HCT116 (cell line): ENCODE results near the gene ZBTB20. TPM values are rescaled to one million over a fixed set of nuclear protein-coding genes. Genes with fewer than 3 reads are reported as not detected.

Experiments
- ATAC-seq: fragments of 200-7000 bp; cut with Tn5 transposase; 2 replicates; pipeline ENCODE4 v1.9.1; 2020; ENCODE audit warnings: mild to moderate bottlenecking, moderate library complexity
- BruUV-seq: library from RNA; stranded (reverse); fragments of 400-500 nt; replicated peaks from 2 replicates; lab custom pipeline; 2021; lab: Mats Ljungman, UMichigan
- CTCF ChIA-PET: fragments of 300-600 bp; sonication (Branson Sonifier 250); formaldehyde crosslinking; loops from one replicate; lab custom pipeline; 2021; ENCODE audit warnings: antibody characterized with exemption; lab: Charles Lee
- POLR2A ChIA-PET: fragments of 300-600, 350-600 bp; sonication (Branson Sonifier 250); formaldehyde crosslinking; loops from one replicate; lab custom pipeline; 2021; ENCODE audit warnings: antibody characterized with exemption; lab: Charles Lee
- RAD21 ChIA-PET, 2 experiments: fragments of 300-600 bp; sonication (Branson Sonifier 250); formaldehyde crosslinking; loops; one replicate each; lab custom pipeline; 2023; ENCODE audit warnings: low total read pairs in 2 of 2; ENCODE audit not compliant: uncharacterized antibody in 2 of 2, unreplicated experiment in 2 of 2, low non-redundant PET in 1 of 2; lab: Charles Lee
- DNase-seq: peaks from one replicate; pipeline ENCODE4 v3.0.0-alpha.2; 2010; ENCODE audit warnings: low read depth, low spot score
- H2AFZ ChIP-seq: fragments of 200-600 bp; shearing (Covaris generic), sonication (generic); 2 replicates; pipeline ENCODE4 v1.6.1; 2017; ENCODE audit warnings: low read depth, mixed run types, mixed read lengths, antibody characterized with exemption, low read length; ENCODE audit not compliant: poor library complexity, severe bottlenecking
- H3K27ac ChIP-seq: 2 replicates; pipeline ENCODE4 v1.5.1; 2012; ENCODE audit warnings: low read depth, low read length
- H3K27me3 ChIP-seq: fragments of 200-600 bp; sonication (generic); 2 replicates; pipeline ENCODE4 v1.6.1; 2016; ENCODE audit warnings: mixed run types, low read length, mixed read lengths; ENCODE audit not compliant: insufficient read depth
- H3K36me3 ChIP-seq, 2 experiments: fragments of 200-500 bp in 1 of 2; fragments of 200-600 bp in 1 of 2; sonication (Bioruptor generic) in 1 of 2; sonication (generic) in 1 of 2; 2 replicates each; pipeline versions ENCODE4 v1.5.1 to v1.6.1; 2014 to 2016; ENCODE audit warnings: low read length in 2 of 2, inconsistent platforms in 1 of 2, mixed read lengths in 1 of 2, mixed run types in 1 of 2; ENCODE audit not compliant: insufficient read depth in 2 of 2, control insufficient read depth in 1 of 2
- H3K4me1 ChIP-seq, 2 experiments: fragments of 200-600 bp in 1 of 2; sonication (generic) in 1 of 2; 2 replicates each; pipeline versions ENCODE4 v1.5.1 to v1.6.1; 2012 to 2017; ENCODE audit warnings: low read length in 2 of 2, inconsistent platforms in 1 of 2, mild to moderate bottlenecking in 1 of 2, mixed read lengths in 1 of 2, mixed run types in 1 of 2, moderate library complexity in 1 of 2; ENCODE audit not compliant: insufficient read depth in 2 of 2, control insufficient read depth in 1 of 2
- H3K4me2 ChIP-seq: fragments of 200-600 bp; sonication (generic); 2 replicates; pipeline ENCODE4 v1.6.1; 2017; ENCODE audit warnings: mixed run types, low read length, mixed read lengths
- H3K4me3 ChIP-seq, 2 experiments: fragments of 200-600 bp in 1 of 2; sonication (generic) in 1 of 2; replicated peaks in 1 of 2; 2 replicates each; pipeline ENCODE4 v1.5.1; 2011 to 2016; ENCODE audit warnings: low read length in 2 of 2, control low read depth in 1 of 2, low read depth in 1 of 2, mild to moderate bottlenecking in 1 of 2, mixed read lengths in 1 of 2, mixed run types in 1 of 2
- H3K79me2 ChIP-seq: fragments of 200-600 bp; sonication (generic); 2 replicates; pipeline ENCODE4 v1.6.1; 2017; ENCODE audit warnings: mild to moderate bottlenecking, mixed run types, low read length, moderate library complexity, mixed read lengths; ENCODE audit not compliant: insufficient read depth
- H3K9ac ChIP-seq: fragments of 200-600 bp; sonication (generic); 2 replicates; pipeline ENCODE4 v1.6.1; 2016; ENCODE audit warnings: low read length, mixed read lengths
- H3K9me2 ChIP-seq: fragments of 200-600 bp; sonication (generic), shearing (Covaris generic); 2 replicates; pipeline ENCODE4 v1.6.1; 2017; ENCODE audit warnings: mixed run types, mild to moderate bottlenecking, moderate library complexity; ENCODE audit not compliant: insufficient read depth
- H3K9me3 ChIP-seq, 2 experiments: fragments of 200-500 bp in 1 of 2; fragments of 200-600 bp in 1 of 2; sonication (Bioruptor generic) in 1 of 2; sonication (generic) in 1 of 2; 2 replicates each; pipeline ENCODE4 v1.6.1; 2014 to 2017; ENCODE audit warnings: low read length in 2 of 2, mixed read lengths in 2 of 2, inconsistent platforms in 1 of 2, low read depth in 1 of 2, mild to moderate bottlenecking in 1 of 2, mixed run types in 1 of 2, moderate library complexity in 1 of 2; ENCODE audit not compliant: control insufficient read depth in 1 of 2, insufficient read depth in 1 of 2
- H4K20me1 ChIP-seq: fragments of 200-600 bp; sonication (generic), shearing (Covaris generic); 2 replicates; pipeline ENCODE4 v1.6.1; 2017; ENCODE audit warnings: mixed run types, mild to moderate bottlenecking, moderate library complexity; ENCODE audit not compliant: insufficient read depth
- ATF3 ChIP-seq: IDR thresholded peaks from 2 replicates; pipeline ENCODE4 v1.6.1; 2012
- CBX3 ChIP-seq: IDR thresholded peaks from 2 replicates; pipeline ENCODE4 v1.6.1; 2012; ENCODE audit warnings: low read depth
- CEBPB ChIP-seq: IDR thresholded peaks from 2 replicates; pipeline ENCODE4 v1.6.1; 2012; ENCODE audit warnings: low read depth
- CTCF ChIP-seq, 3 experiments: fragments of 200-600 bp in 1 of 3; sonication (generic) in 1 of 3; IDR thresholded peaks in 2 of 3; conservative IDR thresholded peaks in 1 of 3; 2 replicates each; pipeline ENCODE4 v1.5.1; 2012 to 2017; ENCODE audit warnings: low read depth in 2 of 3, low read length in 2 of 3, antibody characterized with exemption in 1 of 3, borderline replicate concordance in 1 of 3, control low read depth in 1 of 3, mild to moderate bottlenecking in 1 of 3, mixed read lengths in 1 of 3, mixed run types in 1 of 3, moderate library complexity in 1 of 3; ENCODE audit not compliant: insufficient read depth in 1 of 3
- EGR1 ChIP-seq: IDR thresholded peaks from 2 replicates; pipeline ENCODE4 v1.6.1; 2012; ENCODE audit warnings: low read depth
- EZH2 ChIP-seq: fragments of 200-600 bp; sonication (generic); IDR thresholded peaks from 2 replicates; pipeline ENCODE4 v1.6.1; 2017; ENCODE audit warnings: antibody characterized with exemption, mixed run types
- EZH2phosphoT487 ChIP-seq: fragments of 200-600 bp; IDR thresholded peaks from 2 replicates; pipeline ENCODE4 v1.6.1; 2018; ENCODE audit warnings: antibody characterized with exemption, borderline replicate concordance
- FOSL1 ChIP-seq: IDR thresholded peaks from 2 replicates; pipeline ENCODE4 v1.6.1; 2012; ENCODE audit warnings: low read depth
- JUND ChIP-seq: IDR thresholded peaks from 2 replicates; pipeline ENCODE4 v1.6.1; 2012
- POLR2A ChIP-seq: IDR thresholded peaks from 2 replicates; pipeline ENCODE4 v1.7.0; 2011; ENCODE audit warnings: borderline replicate concordance; ENCODE audit not compliant: insufficient read depth, insufficient read length; ENCODE audit errors: extremely low read depth
- POLR2AphosphoS5 ChIP-seq: IDR thresholded peaks from 2 replicates; pipeline ENCODE4 v1.6.1; 2011; ENCODE audit warnings: mild to moderate bottlenecking, low read depth, low read length, moderate library complexity
- RAD21 ChIP-seq: IDR thresholded peaks from 2 replicates; pipeline ENCODE4 v1.6.1; 2012; ENCODE audit warnings: low read depth, mild to moderate bottlenecking
- REST ChIP-seq: IDR thresholded peaks from 2 replicates; pipeline ENCODE4 v1.6.1; 2012; ENCODE audit warnings: low read depth
- SIN3A ChIP-seq: IDR thresholded peaks from 2 replicates; pipeline ENCODE4 v1.6.1; 2012; ENCODE audit warnings: low read depth
- SP1 ChIP-seq: IDR thresholded peaks from 2 replicates; pipeline ENCODE4 v1.6.1; 2012; ENCODE audit warnings: low read depth
- YY1 ChIP-seq: IDR thresholded peaks from 2 replicates; pipeline ENCODE4 v1.6.1; 2011; ENCODE audit warnings: low read length, low read depth, moderate library complexity, mild to moderate bottlenecking; ENCODE audit not compliant: insufficient replicate concordance; ENCODE audit errors: extremely low read depth
- ZFX ChIP-seq: fragments of 450-650 bp; IDR thresholded peaks from 2 replicates; pipeline ENCODE4 v1.6.1; 2017
- ZNF274 ChIP-seq: fragments of 200-500 bp; sonication (Bioruptor generic); IDR thresholded peaks from 2 replicates; pipeline ENCODE4 v1.6.1; 2014; ENCODE audit warnings: mild to moderate bottlenecking, low read depth, low read length, inconsistent platforms
- intact Hi-C: fragments of 100-400 bp; cut with micrococcal nuclease; formaldehyde crosslinking; loops from 2 replicates; pipeline ENCODE4 v1.10.0; 2022
- total RNA-seq: library from RNA; stranded (reverse); gene quantifications from one replicate; pipeline ENCODE4 v1.2.1, GENCODE V29; 2021; ENCODE audit not compliant: unreplicated experiment
- TF ChIP-seq, protein P1 (sequence below): IDR thresholded peaks from 2 replicates; pipeline ENCODE4 v1.6.1; 2012

Gene ZBTB20
- total RNA-seq, 1 experiment from 2014 or later = 42.1 TPM

DNA sequence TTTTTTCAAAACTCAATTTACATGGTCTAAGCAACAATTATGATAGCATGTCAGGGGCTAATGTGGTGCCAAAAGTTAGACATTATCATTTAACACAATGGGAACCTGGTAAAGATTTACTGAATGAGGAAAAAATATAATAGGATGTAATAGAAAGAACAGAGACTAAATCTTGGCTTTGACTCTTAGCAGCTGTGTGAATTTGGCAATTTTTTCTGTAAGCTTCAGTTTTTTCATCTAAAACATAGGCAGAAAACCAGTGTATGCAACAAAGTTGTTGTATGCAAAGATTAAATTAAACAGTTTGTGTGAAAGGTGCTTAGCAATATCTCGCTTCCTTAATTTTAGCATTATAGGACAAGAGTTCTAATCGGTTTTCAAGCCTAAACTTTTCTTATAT lies 57.6 kb downstream of the ZBTB20 start:
- RAD21 ChIA-PET = no interaction called here
- Histone ChIP-seq H3K27ac (no peak overlapping the region), H3K27me3 (no peaks in the 10 kb centered on the region), H3K4me1 (peaks cover 2 to 13% of the 10 kb centered on the region in 2 experiments; a peak in 2 of 4 replicates), H3K36me3 (no peaks in the 10 kb centered on the region), H3K9me2 (no peaks in the 10 kb centered on the region), H4K20me1 (no peaks in the 10 kb centered on the region), H3K9ac (no peak overlapping the region), H3K79me2 (no peaks in the 10 kb centered on the region), H2AFZ (no peak overlapping the region), H3K9me3 (no peaks in the 10 kb centered on the region), H3K4me3 (no peak overlapping the region), H3K4me2 (no peak overlapping the region)
- CTCF ChIA-PET = interaction anchor here (1.3 kb wide), 1 partner anchor 50 kb away, joined by 5 read pairs; no protein-coding TSS in a partner anchor
- BruUV-seq = no TSS peak
- intact Hi-C loops = no loop called here
- POLR2A ChIA-PET = no interaction called here
- ATAC-seq (no peak), DNase-seq (no peak)
- TF ChIP-seq ZNF274 (no peak), EGR1 (no peak), EZH2 (no peak), CEBPB (no peak), YY1 (no peak), FOSL1 (no peak), POLR2A (no peak), REST (no peak), SIN3A (no peak), ATF3 (no peak), EZH2phosphoT487 (no peak), CBX3 (no peak), POLR2AphosphoS5 (no peak), CTCF (IDR thresholded peaks at IDR 0.05 in 2 of 3, conservative IDR thresholded peaks at IDR 0.05 in 1 of 3; ENCODE audit: borderline replicate concordance in 1 of 3, insufficient read depth in 1 of 3, low read depth in 2 of 3, low read length in 2 of 3) (no peak), SP1 (no peak), RAD21 (no peak), JUND (no peak), ZFX (no peak)
- TF ChIP-seq, protein P1, sequence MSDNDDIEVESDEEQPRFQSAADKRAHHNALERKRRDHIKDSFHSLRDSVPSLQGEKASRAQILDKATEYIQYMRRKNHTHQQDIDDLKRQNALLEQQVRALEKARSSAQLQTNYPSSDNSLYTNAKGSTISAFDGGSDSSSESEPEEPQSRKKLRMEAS = no peak
